BJ (cell line): ENCODE measurements around the gene FAM50A. TPM values are rescaled to one million over a fixed set of nuclear protein-coding genes. Genes with fewer than 3 reads are reported as not detected.
A peak's percentile ranks its signal among the peaks of the same experiment; 100 is the strongest.

ENCODE experiments used
- CTCF ChIA-PET: fragments of 350-600 bp; formaldehyde crosslinking; extraction: SDS; loops from one replicate; lab custom pipeline; 2021; ENCODE audit warnings: antibody characterized with exemption, inconsistent platforms; lab: Yijun Ruan, JAX
- POLR2A ChIA-PET: fragments of 300-600 bp; sonication (Branson Sonifier 250); formaldehyde crosslinking; extraction: SDS; loops from one replicate; lab custom pipeline; 2021; ENCODE audit warnings: antibody characterized with exemption; lab: Charles Lee
- DNase-seq: peaks from one replicate; pipeline ENCODE4 v3.0.0-alpha.2; 2011; ENCODE audit warnings: low read depth
- H3K27me3 ChIP-seq: 2 replicates; pipeline ENCODE4 v1.6.0; 2011; ENCODE audit warnings: low read length; ENCODE audit not compliant: control insufficient read depth, insufficient read depth
- H3K36me3 ChIP-seq: 2 replicates; pipeline ENCODE4 v1.5.1; 2011; ENCODE audit warnings: low read length; ENCODE audit not compliant: control insufficient read depth, insufficient read depth
- H3K4me3 ChIP-seq: 2 replicates; pipeline ENCODE4 v1.5.1; 2011; ENCODE audit warnings: low read depth, mild to moderate bottlenecking, control low read depth, low read length
- CTCF ChIP-seq: IDR thresholded peaks from 2 replicates; pipeline ENCODE4 v1.5.1; 2011; ENCODE audit warnings: low read depth, mild to moderate bottlenecking, control low read depth, inconsistent platforms, low read length, moderate library complexity; ENCODE audit not compliant: insufficient read depth
- polyA plus RNA-seq: library from polyadenylated mRNA; depleted of rRNA; stranded (reverse); fragments of >200 nt; gene quantifications from 2 replicates; pipeline ENCODE4 v1.2.3, GENCODE V29; 2011

FAM50A gene
- polyA plus RNA-seq, 1 experiment = 74.8 TPM

GRCh38 chrX:154408659-154409221 lies 35.2 kb upstream of the FAM50A start:
- ChIA-PET CTCF (interaction anchor here (1.3 to 1.7 kb wide), 2 partner anchors 81 to 119 kb away, joined by 4 to 7 read pairs; partner anchors contain the start of gene SLC10A3), POLR2A (no interaction called here)
- Histone ChIP-seq H3K4me3 (peak overlapping the region; percentile 43), H3K27me3 (no peaks in the 10 kb centered on the region), H3K36me3 (no peaks in the 10 kb centered on the region; the same call in 1 of the 2 replicates)
- TF ChIP-seq CTCF = no peak
- DNase-seq = no peak

- H3K27me3 ChIP-seq = no peaks in the 10 kb centered on the region
- CTCF ChIA-PET = interaction anchor here (1.3 to 1.7 kb wide), 3 partner anchors 10 to 118 kb away, joined by 4 to 7 read pairs (median 7); partner anchors contain the start of genes RPL10 and SLC10A3
- no peaks in the 10 kb centered on the region; the same call in 1 of the 2 replicates for H3K36me3 ChIP-seq
- TF ChIP-seq CTCF = no peak
- peak; percentile 42 for DNase-seq
- peak within 1 kb of the TSS; percentile 43 for H3K4me3 ChIP-seq
- POLR2A ChIA-PET = no interaction called here
Observed at GRCh38 chrX:154409222-154409871, 34.6 kb upstream of the FAM50A start, which contains the start of gene DNASE1L1. Gene DNASE1L1, minus strand, starts transcription at chrX:154409254. Its CDS starts 3,686 bp downstream, at chrX:154405568.

GRCh38 chrX:154411981-154412340 lies 32.0 kb upstream of the FAM50A start:
- Histone ChIP-seq H3K36me3 (no peaks in the 10 kb centered on the region; the same call in 1 of the 2 replicates), H3K27me3 (no peaks in the 10 kb centered on the region), H3K4me3 (peak overlapping the region; percentile 58)
- ChIA-PET POLR2A (interaction anchor here (0.6 kb wide), 2 partner anchors 33 to 125 kb away, joined by 3 read pairs; no protein-coding TSS in a partner anchor), CTCF (interaction anchor here (0.8 to 1.5 kb wide), 3 partner anchors 14 to 115 kb away, joined by 3 read pairs; no protein-coding TSS in a partner anchor)
- no peak for TF ChIP-seq CTCF
- no peak for DNase-seq

- Histone ChIP-seq H3K4me3 (no peak overlapping the region; the same call in 1 of the 2 replicates), H3K36me3 (no peaks in the 10 kb centered on the region; the same call in 1 of the 2 replicates), H3K27me3 (no peaks in the 10 kb centered on the region)
- ChIA-PET CTCF (interaction anchor here (1.0 to 1.5 kb wide), 2 partner anchors 14 to 16 kb away, joined by 3 read pairs; no protein-coding TSS in a partner anchor), POLR2A (no interaction called here)
- no peak for DNase-seq
- no peak for TF ChIP-seq CTCF
Observed at GRCh38 chrX:154412468-154412867, 31.5 kb upstream of the FAM50A start.

GRCh38 chrX:154413142-154413541 lies 30.8 kb upstream of the FAM50A start:
- Histone ChIP-seq H3K27me3 (no peaks in the 10 kb centered on the region), H3K4me3 (no peak overlapping the region), H3K36me3 (no peaks in the 10 kb centered on the region; the same call in 1 of the 2 replicates)
- TF ChIP-seq CTCF = no peak
- CTCF ChIA-PET = no interaction called here
- DNase-seq = no peak
- POLR2A ChIA-PET = no interaction called here
